ENCODE data around the gene COQ9.

The COQ9 gene

GRCh38 chr16:57473176-57473840 lies 26.0 kb downstream of the COQ9 start:
- DNase-seq (ENCODE audit: low read depth), result no peak

GRCh38 chr16:57473906-57474305 lies 26.6 kb downstream of the COQ9 start:
- DNase-seq (ENCODE audit: low read depth), result no peak

- no peak for DNase-seq (ENCODE audit: low read depth)
Observed at GRCh38 chr16:57474671-57475661, 27.7 kb downstream of the COQ9 start.

GRCh38 chr16:57475711-57476339 lies 28.5 kb downstream of the COQ9 start:
- peak; percentile 45 for DNase-seq (ENCODE audit: low read depth)

GRCh38 chr16:57476546-57477410 lies 29.5 kb downstream of the COQ9 start:
- no peak for DNase-seq (ENCODE audit: low read depth)

GRCh38 chr16:57477531-57478202 lies 30.4 kb downstream of the COQ9 start:
- DNase-seq (ENCODE audit: low read depth), result no peak

GRCh38 chr16:57478396-57479204 lies 31.3 kb downstream of the COQ9 start:
- no peak for DNase-seq (ENCODE audit: low read depth)

- DNase-seq (ENCODE audit: low read depth), result no peak
Observed at GRCh38 chr16:57479205-57479975, 32.1 kb downstream of the COQ9 start.

GRCh38 chr16:57479976-57480753 lies 32.9 kb downstream of the COQ9 start:
- no peak for DNase-seq (ENCODE audit: low read depth)

- no peak for DNase-seq (ENCODE audit: low read depth)
Observed at GRCh38 chr16:57480754-57481230, 33.5 kb downstream of the COQ9 start.

- no peak for DNase-seq (ENCODE audit: low read depth)
Observed at GRCh38 chr16:57481421-57481820, 34.1 kb downstream of the COQ9 start.

GRCh38 chr16:57482845-57483545 lies 35.7 kb downstream of the COQ9 start:
- DNase-seq (ENCODE audit: low read depth), result no peak

GRCh38 chr16:57483725-57484514 lies 36.6 kb downstream of the COQ9 start:
- no peak for DNase-seq (ENCODE audit: low read depth)

- no peak for DNase-seq (ENCODE audit: low read depth)
Observed at GRCh38 chr16:57484515-57485005, 37.3 kb downstream of the COQ9 start.

- DNase-seq (ENCODE audit: low read depth), result no peak
Observed at GRCh38 chr16:57485091-57485915, 38.0 kb downstream of the COQ9 start.

Data from stimulated activated CD8-positive, alpha-beta memory T cell treated with anti-CD3 and anti-CD28 coated beads, Interleukin-12 subunit alpha, Interleukin-12 subunit beta, amount 100 ng/mL, for 4 hours (primary cell).